ENCODE data around the gene MAPKAP1.

- TF ChIP-seq CTCF (IDR thresholded peaks at IDR 0.05; ENCODE audit: poor library complexity, severe bottlenecking) (no peak), REST (IDR thresholded peaks at IDR 0.05; ENCODE audit: borderline replicate concordance) (no peak), POLR2AphosphoS5 (IDR thresholded peaks at IDR 0.05) (no peak), EZH2 (IDR thresholded peaks at IDR 0.05; ENCODE audit: borderline replicate concordance, insufficient read depth, low read length, poor library complexity, severe bottlenecking) (no peak), RAD21 (conservative IDR thresholded peaks at IDR 0.05) (no peak), TAF1 (IDR thresholded peaks at IDR 0.05; ENCODE audit: low read depth) (no peak), EP300 (conservative IDR thresholded peaks at IDR 0.05; ENCODE audit: poor library complexity, severe bottlenecking) (no peak), SMC3 (conservative IDR thresholded peaks at IDR 0.05; ENCODE audit: poor library complexity) (no peak), MXI1 (conservative IDR thresholded peaks at IDR 0.05; ENCODE audit: poor library complexity, severe bottlenecking) (no peak)
Observed at GRCh38 chr9:125538092-125538473, 168.9 kb downstream of the MAPKAP1 start.
